ENCODE results near the gene EIPR1.

Gene EIPR1

DNA sequence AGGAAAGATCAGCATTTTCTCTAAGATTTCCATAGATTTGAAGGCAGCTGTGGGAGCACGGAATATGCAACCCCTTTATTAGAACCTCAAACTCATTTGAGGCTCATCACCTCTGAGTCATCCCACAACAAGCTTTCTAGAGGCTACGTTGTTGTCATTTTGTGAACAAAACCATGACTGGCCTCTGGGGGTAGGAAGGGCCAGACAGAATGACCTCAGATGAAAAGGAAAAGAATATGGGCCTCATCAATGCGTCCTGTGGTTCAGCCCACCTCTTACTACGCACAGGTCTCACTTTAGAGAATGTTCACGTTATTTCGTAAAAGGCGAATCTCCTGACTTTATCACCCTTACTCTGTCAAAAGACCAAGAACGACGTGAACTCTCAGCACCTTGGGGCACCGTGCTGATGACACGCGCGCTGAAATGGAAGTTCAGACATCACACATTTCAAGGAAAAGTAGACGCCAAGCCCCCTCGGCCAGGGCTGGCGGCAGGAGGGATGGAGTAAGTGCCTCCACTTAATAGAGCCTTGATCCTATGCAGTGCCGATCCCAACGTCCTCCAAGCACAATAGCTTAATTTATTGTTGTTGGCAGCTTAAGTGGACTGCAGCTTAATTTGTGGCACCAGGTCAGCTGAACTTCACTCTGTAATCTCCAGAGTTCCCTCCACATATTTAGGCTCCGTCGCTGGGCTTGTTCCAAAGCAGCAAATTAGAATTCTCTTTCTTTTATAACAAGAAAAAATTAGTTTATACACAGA, 208.3 kb downstream of the EIPR1 start:
- DNase-seq (ENCODE audit: low read depth, low spot score) = no peak
- no peak overlapping the region for H3K9ac ChIP-seq (ENCODE audit: insufficient read length, low read depth)
- H3K27me3 ChIP-seq (ENCODE audit: insufficient read depth, insufficient read length) = no peaks in the 10 kb centered on the region
- TF ChIP-seq SUZ12 (IDR thresholded peaks at IDR 0.05; ENCODE audit: extremely low read depth, insufficient read depth, insufficient read length) (no peak), YY1 (IDR thresholded peaks at IDR 0.05; ENCODE audit: insufficient read depth, insufficient read length) (no peak), ZNF274 (IDR thresholded peaks at IDR 0.05; ENCODE audit: low read depth, low read length) (no peak)
- H3K36me3 ChIP-seq (ENCODE audit: insufficient read depth, insufficient read length, low read length) = peaks cover 19% of the 10 kb centered on the region
- no peak overlapping the region for H3K4me3 ChIP-seq (ENCODE audit: insufficient read length, low read depth)
- H3K4me1 ChIP-seq (ENCODE audit: insufficient read depth, insufficient read length) = peaks cover 7% of the 10 kb centered on the region
- H3K9me3 ChIP-seq (ENCODE audit: insufficient read depth, low read length) = no peaks in the 10 kb centered on the region

DNA sequence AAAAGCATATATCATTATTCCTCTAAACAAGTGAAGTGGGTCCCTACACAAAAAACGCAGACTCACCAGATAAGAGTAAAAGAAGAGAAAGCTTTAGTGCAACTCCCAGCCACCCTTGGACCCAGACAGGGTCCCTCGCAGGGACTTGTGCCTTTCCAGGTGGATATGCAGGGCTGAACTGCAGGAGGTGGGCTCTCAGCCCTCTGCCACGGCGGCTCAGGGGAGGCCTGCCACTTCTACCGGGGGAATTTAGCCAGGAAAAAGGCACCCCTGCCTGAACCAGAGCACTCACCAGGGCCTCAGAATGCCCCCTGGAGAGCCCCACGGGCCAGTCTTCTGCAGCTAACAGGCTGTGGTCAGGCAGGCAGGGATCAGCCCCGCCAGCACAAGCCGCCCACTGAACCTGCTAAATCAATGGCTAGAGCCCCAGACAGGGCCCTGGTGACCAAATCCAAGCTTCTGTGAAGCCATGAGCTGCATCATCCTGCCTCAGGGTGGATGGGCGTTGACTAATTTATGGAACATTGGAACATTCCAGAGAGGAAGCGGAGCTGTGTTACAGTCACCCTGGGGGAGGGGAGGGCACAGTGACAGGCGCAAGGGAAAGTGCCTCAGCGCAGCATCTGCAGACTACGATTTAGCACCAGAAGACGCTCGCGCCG, 209.3 kb downstream of the EIPR1 start:
- Histone ChIP-seq H3K4me3 (ENCODE audit: insufficient read length, low read depth) (no peak overlapping the region), H3K9ac (ENCODE audit: insufficient read length, low read depth) (peak overlapping the region; percentile 50), H3K36me3 (ENCODE audit: insufficient read depth, insufficient read length, low read length) (peaks cover 17% of the 10 kb centered on the region), H3K9me3 (ENCODE audit: insufficient read depth, low read length) (peaks cover 5% of the 10 kb centered on the region; the same call in 1 of the 2 replicates), H3K4me1 (ENCODE audit: insufficient read depth, insufficient read length) (peaks cover 7% of the 10 kb centered on the region), H3K27me3 (ENCODE audit: insufficient read depth, insufficient read length) (no peaks in the 10 kb centered on the region)
- TF ChIP-seq YY1 (IDR thresholded peaks at IDR 0.05; ENCODE audit: insufficient read depth, insufficient read length) = no peak
- TF ChIP-seq SUZ12 (IDR thresholded peaks at IDR 0.05; ENCODE audit: extremely low read depth, insufficient read depth, insufficient read length) = no peak
- no peak for TF ChIP-seq ZNF274 (IDR thresholded peaks at IDR 0.05; ENCODE audit: low read depth, low read length)
- DNase-seq (ENCODE audit: low read depth, low spot score) = peak; percentile 51

DNA sequence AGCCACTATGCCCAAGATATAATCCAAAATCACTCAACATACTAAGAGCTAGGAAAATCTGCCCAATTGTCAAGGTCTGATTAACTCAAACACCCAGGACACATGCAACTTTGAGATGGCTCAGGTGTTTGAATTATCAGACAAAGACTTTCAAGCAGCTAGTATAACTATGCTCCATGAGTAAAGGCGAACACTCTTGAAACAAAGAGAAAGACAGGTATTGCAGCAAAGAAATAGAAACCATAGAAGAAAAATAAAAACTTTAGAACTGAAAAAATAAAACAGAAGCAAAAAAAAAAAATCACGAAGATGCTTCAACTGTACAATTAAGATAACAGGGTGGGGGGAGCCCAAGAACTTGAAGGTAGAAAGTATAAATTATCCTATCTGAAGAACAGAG, 214.2 kb downstream of the EIPR1 start:
- Histone ChIP-seq H3K4me3 (ENCODE audit: insufficient read length, low read depth) (no peak overlapping the region), H3K9ac (ENCODE audit: insufficient read length, low read depth) (no peak overlapping the region), H3K27me3 (ENCODE audit: insufficient read depth, insufficient read length) (no peaks in the 10 kb centered on the region), H3K9me3 (ENCODE audit: insufficient read depth, low read length) (peaks cover 21% of the 10 kb centered on the region; the same call in 1 of the 2 replicates), H3K36me3 (ENCODE audit: insufficient read depth, insufficient read length, low read length) (no peaks in the 10 kb centered on the region), H3K4me1 (ENCODE audit: insufficient read depth, insufficient read length) (peaks cover 3% of the 10 kb centered on the region)
- DNase-seq (ENCODE audit: low read depth, low spot score) = no peak
- TF ChIP-seq YY1 (IDR thresholded peaks at IDR 0.05; ENCODE audit: insufficient read depth, insufficient read length) (no peak), ZNF274 (IDR thresholded peaks at IDR 0.05; ENCODE audit: low read depth, low read length) (no peak), SUZ12 (IDR thresholded peaks at IDR 0.05; ENCODE audit: extremely low read depth, insufficient read depth, insufficient read length) (no peak)

DNA sequence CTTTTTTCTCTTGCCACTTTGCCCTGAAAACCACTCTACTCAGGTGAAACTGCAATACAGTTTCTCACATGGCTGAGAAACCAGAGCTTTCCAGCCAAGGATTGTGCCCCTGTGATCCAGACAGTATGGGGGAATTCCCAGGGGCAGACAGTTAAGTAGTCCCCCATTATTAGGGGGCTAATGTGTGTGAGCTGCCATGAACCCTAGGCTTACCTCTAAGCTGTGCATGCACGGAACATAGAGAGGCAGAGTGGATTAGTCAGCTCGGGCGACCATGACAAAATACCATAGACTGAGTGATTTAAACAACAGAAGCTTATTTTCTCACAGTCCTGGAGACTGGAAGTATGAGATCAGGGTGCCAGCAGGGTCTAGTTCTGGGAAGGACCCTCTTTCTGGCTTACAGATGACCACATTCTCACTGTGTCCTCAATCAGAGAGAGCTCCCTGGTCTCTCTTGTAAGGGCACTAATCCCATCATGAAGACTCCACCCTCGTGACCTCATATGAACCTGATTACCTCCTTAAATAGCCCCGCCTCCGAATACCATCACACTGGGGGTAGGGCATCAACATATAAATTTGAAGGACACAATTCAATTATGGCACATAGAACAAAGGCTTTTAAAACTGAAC, 215.1 kb downstream of the EIPR1 start:
- H3K27me3 ChIP-seq (ENCODE audit: insufficient read depth, insufficient read length) = no peaks in the 10 kb centered on the region
- H3K36me3 ChIP-seq (ENCODE audit: insufficient read depth, insufficient read length, low read length) = no peaks in the 10 kb centered on the region
- DNase-seq (ENCODE audit: low read depth, low spot score) = no peak
- no peak overlapping the region for H3K4me3 ChIP-seq (ENCODE audit: insufficient read length, low read depth)
- no peak overlapping the region for H3K9ac ChIP-seq (ENCODE audit: insufficient read length, low read depth)
- H3K9me3 ChIP-seq (ENCODE audit: insufficient read depth, low read length) = peaks cover 21% of the 10 kb centered on the region; the same call in 1 of the 2 replicates
- peaks cover 3% of the 10 kb centered on the region for H3K4me1 ChIP-seq (ENCODE audit: insufficient read depth, insufficient read length)
- TF ChIP-seq SUZ12 (IDR thresholded peaks at IDR 0.05; ENCODE audit: extremely low read depth, insufficient read depth, insufficient read length) = no peak
- no peak for TF ChIP-seq YY1 (IDR thresholded peaks at IDR 0.05; ENCODE audit: insufficient read depth, insufficient read length)
- TF ChIP-seq ZNF274 (IDR thresholded peaks at IDR 0.05; ENCODE audit: low read depth, low read length) = no peak

DNA sequence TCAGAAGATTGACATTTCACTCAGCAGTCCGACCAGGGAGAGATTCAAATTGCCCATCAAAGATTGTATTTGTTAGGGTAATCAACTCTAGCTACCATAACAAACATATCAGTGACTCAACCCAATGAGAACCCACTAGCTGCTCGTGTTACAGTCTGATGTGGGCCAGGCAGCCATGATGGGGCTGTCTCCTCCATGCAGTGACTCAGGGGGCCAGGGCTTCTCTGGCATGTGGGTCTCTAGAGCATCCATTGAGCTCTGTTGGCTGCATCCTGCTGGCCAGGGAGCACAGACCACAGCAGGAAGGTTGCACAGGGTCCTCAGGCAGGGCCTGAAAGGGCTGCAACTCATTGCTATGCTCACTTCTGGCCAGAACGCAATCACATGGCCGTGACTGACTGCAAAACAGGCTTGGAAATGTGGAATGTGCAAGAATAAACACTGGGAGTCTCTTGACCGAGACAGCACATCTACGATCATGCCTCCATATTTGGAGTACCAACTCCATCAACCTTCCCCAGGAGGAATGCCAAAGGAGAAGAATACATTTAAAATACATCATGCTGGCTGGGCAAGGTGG, 216.8 kb downstream of the EIPR1 start:
- no peak overlapping the region for H3K4me3 ChIP-seq (ENCODE audit: insufficient read length, low read depth)
- DNase-seq (ENCODE audit: low read depth, low spot score) = no peak
- TF ChIP-seq YY1 (IDR thresholded peaks at IDR 0.05; ENCODE audit: insufficient read depth, insufficient read length) (no peak), SUZ12 (IDR thresholded peaks at IDR 0.05; ENCODE audit: extremely low read depth, insufficient read depth, insufficient read length) (no peak), ZNF274 (IDR thresholded peaks at IDR 0.05; ENCODE audit: low read depth, low read length) (no peak)
- no peaks in the 10 kb centered on the region for H3K27me3 ChIP-seq (ENCODE audit: insufficient read depth, insufficient read length)
- no peaks in the 10 kb centered on the region for H3K36me3 ChIP-seq (ENCODE audit: insufficient read depth, insufficient read length, low read length)
- H3K9me3 ChIP-seq (ENCODE audit: insufficient read depth, low read length) = peaks cover 21% of the 10 kb centered on the region; the same call in 1 of the 2 replicates
- H3K9ac ChIP-seq (ENCODE audit: insufficient read length, low read depth) = no peak overlapping the region
- no peaks in the 10 kb centered on the region for H3K4me1 ChIP-seq (ENCODE audit: insufficient read depth, insufficient read length)

DNA sequence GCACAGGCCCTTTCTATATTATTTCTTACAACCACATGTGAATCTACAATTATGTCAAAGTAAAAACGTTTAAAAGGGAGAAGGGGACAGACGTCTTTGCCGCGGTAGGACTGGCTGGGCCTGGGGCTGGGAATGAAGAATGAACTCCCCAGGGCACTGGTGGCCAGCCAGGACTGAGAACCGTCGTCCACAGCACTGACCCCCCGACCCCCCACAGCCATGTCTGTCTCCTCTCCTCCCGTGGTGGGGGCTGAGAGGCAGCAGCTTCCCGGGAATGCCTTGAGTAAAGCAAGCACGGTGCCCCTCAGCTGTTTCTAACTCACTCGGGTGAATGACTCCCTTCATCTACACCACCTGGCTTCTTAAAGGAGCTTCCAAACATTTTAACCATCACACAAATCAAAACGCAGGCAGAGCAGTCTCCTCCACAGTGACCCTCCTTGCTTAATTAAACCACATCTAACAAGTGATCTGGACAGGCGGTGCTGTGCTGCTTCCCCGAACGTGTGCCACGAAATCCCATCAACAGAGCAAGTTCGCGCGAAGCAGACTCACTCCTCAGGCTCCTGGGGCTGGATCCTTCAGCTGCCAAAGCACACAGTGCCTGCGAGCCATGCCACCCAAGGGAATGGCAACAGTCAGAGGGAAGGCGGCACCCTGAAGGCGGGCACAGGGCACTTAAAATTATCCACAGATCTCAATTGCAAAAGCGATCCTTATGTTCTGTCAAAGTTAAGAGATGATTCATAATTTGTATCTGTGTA, 217.7 kb downstream of the EIPR1 start:
- no peak overlapping the region for H3K4me3 ChIP-seq (ENCODE audit: insufficient read length, low read depth)
- H3K36me3 ChIP-seq (ENCODE audit: insufficient read depth, insufficient read length, low read length) = no peaks in the 10 kb centered on the region
- no peak for DNase-seq (ENCODE audit: low read depth, low spot score)
- no peak for TF ChIP-seq YY1 (IDR thresholded peaks at IDR 0.05; ENCODE audit: insufficient read depth, insufficient read length)
- TF ChIP-seq SUZ12 (IDR thresholded peaks at IDR 0.05; ENCODE audit: extremely low read depth, insufficient read depth, insufficient read length) = no peak
- no peak for TF ChIP-seq ZNF274 (IDR thresholded peaks at IDR 0.05; ENCODE audit: low read depth, low read length)
- H3K27me3 ChIP-seq (ENCODE audit: insufficient read depth, insufficient read length) = no peaks in the 10 kb centered on the region
- H3K4me1 ChIP-seq (ENCODE audit: insufficient read depth, insufficient read length) = no peaks in the 10 kb centered on the region
- H3K9ac ChIP-seq (ENCODE audit: insufficient read length, low read depth) = no peak overlapping the region
- peaks cover 21% of the 10 kb centered on the region; the same call in 1 of the 2 replicates for H3K9me3 ChIP-seq (ENCODE audit: insufficient read depth, low read length)
